ENCODE data around the gene PTCD1. TPM values are rescaled to one million over a fixed set of nuclear protein-coding genes. Genes with fewer than 3 reads are reported as not detected.
"Not testable (repeated sequence)": the region's sequence is repeated elsewhere in the genome, so short reads cannot be mapped to it uniquely, and the experiment has no call there.

The PTCD1 gene
- total RNA-seq, 1 donor from 2014 or later, result 8.1 TPM

DNA sequence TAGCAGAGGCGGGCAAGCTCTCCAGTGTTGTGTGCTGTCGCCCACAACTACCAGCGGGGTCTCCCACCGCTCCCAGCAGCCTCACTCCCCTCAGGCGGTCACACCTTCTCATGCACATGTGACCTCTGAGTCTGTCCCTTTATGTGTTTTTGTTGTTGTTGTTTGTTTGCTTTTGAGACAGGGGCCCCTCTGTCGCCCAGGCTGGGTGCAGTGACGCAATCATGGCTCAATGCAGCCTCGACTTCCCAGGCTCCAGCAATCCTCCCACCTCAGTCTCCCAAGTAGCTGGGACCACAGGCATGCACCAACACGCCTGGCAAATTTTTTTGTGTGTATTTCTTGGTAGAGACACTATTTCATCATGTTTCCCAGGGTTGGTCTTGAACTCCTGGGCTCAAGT, 1.6 kb upstream of the PTCD1 start:
- Mint-ChIP-seq H3K36me3 (ENCODE audit: low read depth) (peaks cover 37% of the 10 kb centered on the region), H3K27me3 (ENCODE audit: low read depth) (no peaks in the 10 kb centered on the region), H3K4me1 (ENCODE audit: low read depth) (peaks cover 24% of the 10 kb centered on the region), H3K9me3 (no peaks in the 10 kb centered on the region), H3K4me3 (ENCODE audit: low read depth) (peak overlapping the region; percentile 99), H3K27ac (no peak overlapping the region)
- intact Hi-C loops (cut with micrococcal nuclease), result no loop called here
- no peak for DNase-seq (ENCODE audit: low spot score)

DNA sequence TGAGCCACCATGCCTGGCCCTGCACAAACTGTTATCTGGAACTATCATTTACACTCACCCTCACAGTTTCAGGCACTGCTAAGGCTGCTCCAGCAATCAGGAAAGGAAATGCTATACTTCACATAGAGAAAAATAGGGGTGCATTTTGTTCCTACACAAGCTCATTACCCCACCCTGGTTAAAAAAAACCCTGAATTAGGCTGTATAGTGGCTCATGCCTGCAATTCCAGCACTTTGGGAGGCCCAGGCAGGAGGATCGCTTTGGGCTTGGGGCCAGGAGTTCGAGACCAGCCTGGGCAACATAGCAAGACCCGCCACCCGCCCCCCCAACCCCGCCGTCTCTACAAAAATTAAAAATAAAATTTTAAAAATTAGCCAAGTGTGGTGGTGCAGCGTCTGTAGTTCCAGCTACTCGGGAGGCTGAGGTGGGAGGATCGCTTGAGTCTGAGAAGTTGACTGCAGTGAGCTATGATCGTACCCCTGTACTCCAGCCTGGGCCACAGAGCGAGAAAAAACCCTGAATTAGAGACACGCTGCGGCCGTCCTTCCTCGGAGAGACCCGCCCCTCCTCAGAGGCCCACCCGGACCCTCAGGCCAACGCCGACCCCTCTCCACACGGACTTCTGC, 539 bp downstream of the PTCD1 start:
- no peak for DNase-seq (ENCODE audit: low spot score)
- Mint-ChIP-seq H3K9me3 (no peaks in the 10 kb centered on the region), H3K4me3 (ENCODE audit: low read depth) (peak overlapping the region; percentile 99), H3K36me3 (ENCODE audit: low read depth) (peaks cover 36% of the 10 kb centered on the region), H3K27me3 (ENCODE audit: low read depth) (no peaks in the 10 kb centered on the region), H3K27ac (peak overlapping the region; percentile 92), H3K4me1 (ENCODE audit: low read depth) (peaks cover 24% of the 10 kb centered on the region)
- intact Hi-C loops (cut with micrococcal nuclease), result loop anchor here (2.0 kb wide), 1 partner anchor 57 kb away; no protein-coding TSS in a partner anchor

DNA sequence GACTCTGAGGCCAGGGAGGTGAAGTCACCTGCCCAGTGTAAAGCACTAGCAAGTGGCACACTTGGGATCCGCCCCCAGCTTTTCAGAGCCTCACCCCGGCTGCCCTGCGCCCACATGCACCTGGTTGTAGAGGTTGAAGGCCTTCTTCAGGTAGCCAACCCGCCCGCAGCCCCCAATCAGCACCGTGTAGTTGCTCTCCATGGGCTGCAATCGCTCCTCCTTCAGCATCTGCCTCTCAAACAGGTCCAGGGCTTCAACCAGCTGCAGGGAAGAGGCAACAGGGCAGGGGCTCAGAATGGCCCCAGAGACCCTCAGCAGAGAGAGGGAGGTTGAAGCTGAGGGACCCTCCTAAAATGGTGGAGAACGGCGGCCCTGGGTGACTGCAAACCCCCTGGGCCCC, 5.4 kb downstream of the PTCD1 start:
- H3K9me3 Mint-ChIP-seq, result no peaks in the 10 kb centered on the region
- intact Hi-C loops (cut with micrococcal nuclease), result no loop called here

DNA sequence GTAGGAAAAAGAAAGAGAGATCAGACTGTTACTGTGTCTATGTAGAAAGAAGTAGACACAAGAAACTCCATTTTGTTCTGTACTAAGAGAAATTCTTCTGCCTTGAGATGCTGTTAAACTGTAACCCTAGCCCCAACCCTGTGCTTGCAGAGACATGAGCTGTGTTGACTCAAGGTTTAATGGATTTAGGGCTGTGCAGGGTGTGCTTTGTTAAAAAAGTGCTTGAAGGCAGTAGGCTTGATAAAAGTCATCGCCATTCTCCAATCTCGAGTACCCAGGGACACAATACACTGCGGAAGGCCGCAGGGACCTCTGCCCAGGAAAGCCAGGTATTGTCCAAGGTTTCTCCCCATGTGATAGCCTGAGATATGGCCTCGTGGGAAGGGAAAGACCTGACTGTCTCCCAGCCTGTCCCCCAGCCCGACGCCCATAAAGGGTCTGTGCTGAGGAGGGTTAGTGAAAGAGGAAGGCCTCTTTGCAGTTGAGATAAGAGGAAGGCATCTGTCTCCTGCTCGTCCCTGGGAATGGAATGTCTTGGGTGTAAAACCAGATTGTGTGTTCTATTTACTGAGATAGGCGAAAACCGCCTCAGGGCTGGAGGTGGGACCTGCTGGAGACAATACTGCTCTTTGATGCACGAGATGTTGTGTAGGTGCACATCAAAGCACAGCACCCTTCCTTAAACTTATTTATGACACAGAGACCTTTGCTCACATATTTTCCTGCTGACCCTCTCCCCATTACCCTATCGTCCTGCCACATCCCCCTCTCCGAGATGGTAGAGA, 6.7 kb downstream of the PTCD1 start:
- peaks cover 38% of the 10 kb centered on the region for H3K36me3 Mint-ChIP-seq (ENCODE audit: low read depth)
- DNase-seq (ENCODE audit: low spot score); H3K4me3 Mint-ChIP-seq (ENCODE audit: low read depth); intact Hi-C loops (cut with micrococcal nuclease); H3K27me3 Mint-ChIP-seq (ENCODE audit: low read depth); H3K4me1 Mint-ChIP-seq (ENCODE audit: low read depth); H3K27ac Mint-ChIP-seq; H3K9me3 Mint-ChIP-seq: not testable (repeated sequence)

More for the DNA sequence above, 5.4 kb downstream of the PTCD1 start:
- Mint-ChIP-seq H3K27ac (no peak overlapping the region), H3K36me3 (ENCODE audit: low read depth) (peaks cover 34% of the 10 kb centered on the region), H3K4me3 (ENCODE audit: low read depth) (no peak overlapping the region), H3K27me3 (ENCODE audit: low read depth) (no peaks in the 10 kb centered on the region), H3K4me1 (ENCODE audit: low read depth) (peaks cover 5% of the 10 kb centered on the region)
- DNase-seq (ENCODE audit: low spot score), result no peak

DNA sequence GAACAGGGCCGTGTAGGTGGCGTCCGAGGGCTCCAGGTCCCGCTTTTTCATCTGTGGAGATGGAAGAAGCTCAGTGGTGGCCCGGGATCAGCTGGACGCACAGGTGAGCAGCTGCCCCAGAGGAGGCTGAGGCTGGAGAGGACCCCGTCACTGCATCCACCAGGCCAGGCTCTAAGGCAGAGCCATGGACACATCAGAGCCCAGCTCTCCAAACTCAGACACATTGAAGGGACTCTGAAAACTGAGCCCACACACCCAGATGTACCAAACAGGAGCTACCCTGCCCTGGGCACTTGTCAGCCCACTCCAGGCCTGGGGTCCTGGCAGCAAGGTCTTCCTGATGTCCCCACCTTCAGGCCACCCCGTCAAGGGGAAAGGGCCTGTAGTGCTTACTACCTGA, 8.8 kb downstream of the PTCD1 start:
- Mint-ChIP-seq H3K9me3 (no peaks in the 10 kb centered on the region), H3K27me3 (ENCODE audit: low read depth) (no peaks in the 10 kb centered on the region), H3K27ac (no peak overlapping the region), H3K36me3 (ENCODE audit: low read depth) (peaks cover 42% of the 10 kb centered on the region), H3K4me3 (ENCODE audit: low read depth) (no peak overlapping the region), H3K4me1 (ENCODE audit: low read depth) (no peaks in the 10 kb centered on the region)
- no peak for DNase-seq (ENCODE audit: low spot score)
- intact Hi-C loops (cut with micrococcal nuclease), result no loop called here

DNA sequence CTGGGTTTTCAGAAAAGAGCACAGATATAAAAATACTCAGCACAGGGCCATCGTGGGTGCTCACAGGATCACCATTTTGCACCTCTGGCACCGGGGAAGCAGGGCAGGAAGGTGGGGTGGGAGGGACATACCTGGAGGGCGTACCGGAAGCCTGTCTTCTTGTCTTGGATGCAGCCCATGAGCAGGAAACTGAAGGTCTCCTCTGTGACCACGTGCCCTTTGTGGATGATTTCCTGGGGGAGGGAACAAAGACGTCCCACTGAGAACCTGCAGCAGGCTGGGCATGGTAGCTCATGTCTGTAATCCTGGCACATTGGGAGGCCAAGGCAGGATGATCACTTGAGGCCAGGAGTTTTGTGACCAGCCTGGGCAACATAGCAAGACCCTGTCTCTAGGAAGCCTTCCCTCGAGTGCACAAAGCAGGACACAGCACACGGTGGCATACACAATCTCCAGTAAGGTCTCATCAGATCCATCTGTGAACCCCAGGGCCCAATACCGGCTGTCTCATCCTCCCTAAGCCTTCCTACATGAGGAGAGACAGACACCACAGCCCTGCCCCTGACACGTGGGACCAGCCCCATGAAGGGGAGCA, 9.5 kb downstream of the PTCD1 start:
- Mint-ChIP-seq H3K27me3 (ENCODE audit: low read depth) (no peaks in the 10 kb centered on the region), H3K4me3 (ENCODE audit: low read depth) (no peak overlapping the region), H3K27ac (no peak overlapping the region), H3K36me3 (ENCODE audit: low read depth) (peaks cover 40% of the 10 kb centered on the region), H3K9me3 (no peaks in the 10 kb centered on the region), H3K4me1 (ENCODE audit: low read depth) (no peaks in the 10 kb centered on the region)
- DNase-seq (ENCODE audit: low spot score), result no peak
- intact Hi-C loops (cut with micrococcal nuclease), result no loop called here

DNA sequence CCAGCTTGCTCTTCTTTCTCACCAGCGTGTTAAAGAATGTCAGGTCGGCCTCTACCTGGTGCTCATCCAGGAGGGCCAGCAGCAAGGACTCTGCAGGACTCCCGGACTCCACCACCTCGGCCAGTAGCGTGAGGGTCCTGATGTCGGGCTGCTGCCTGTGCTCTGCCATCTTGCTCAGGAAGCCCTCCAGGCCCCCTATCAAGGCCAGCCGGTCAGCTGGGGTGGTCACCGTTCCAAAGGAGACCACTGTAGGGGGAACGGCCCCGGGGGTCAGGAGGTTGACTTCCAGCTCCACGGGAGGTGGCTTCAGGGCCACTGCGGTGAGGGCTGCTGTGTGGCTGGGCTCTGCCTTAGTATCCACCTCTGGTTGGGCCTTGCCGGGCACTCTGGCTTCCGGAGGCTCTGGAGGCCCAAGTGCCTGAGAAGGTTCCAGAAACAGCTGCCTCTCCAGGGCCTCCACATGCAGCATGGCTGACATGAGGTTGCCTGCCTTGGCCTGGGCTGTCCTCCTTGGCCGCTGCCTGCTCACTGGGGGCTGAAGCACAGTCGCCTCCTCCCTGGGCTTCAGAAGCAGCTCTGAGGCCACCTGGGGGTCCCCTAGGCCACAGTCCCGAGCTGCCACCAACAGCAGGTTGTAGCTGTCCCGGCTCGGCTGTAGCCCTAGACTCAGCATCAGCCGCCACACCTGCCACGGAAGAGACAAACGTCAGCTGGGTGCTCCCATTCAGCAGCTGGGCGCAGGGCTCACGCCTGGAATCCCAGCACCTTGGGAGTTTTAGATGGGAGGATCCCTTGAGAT, 13.5 kb downstream of the PTCD1 start:
- Mint-ChIP-seq H3K36me3 (ENCODE audit: low read depth) (peaks cover 47% of the 10 kb centered on the region), H3K4me3 (ENCODE audit: low read depth) (no peak overlapping the region), H3K9me3 (no peaks in the 10 kb centered on the region), H3K27me3 (ENCODE audit: low read depth) (no peaks in the 10 kb centered on the region), H3K27ac (no peak overlapping the region), H3K4me1 (ENCODE audit: low read depth) (no peaks in the 10 kb centered on the region)
- DNase-seq (ENCODE audit: low spot score), result no peak
- intact Hi-C loops (cut with micrococcal nuclease), result no loop called here

DNA sequence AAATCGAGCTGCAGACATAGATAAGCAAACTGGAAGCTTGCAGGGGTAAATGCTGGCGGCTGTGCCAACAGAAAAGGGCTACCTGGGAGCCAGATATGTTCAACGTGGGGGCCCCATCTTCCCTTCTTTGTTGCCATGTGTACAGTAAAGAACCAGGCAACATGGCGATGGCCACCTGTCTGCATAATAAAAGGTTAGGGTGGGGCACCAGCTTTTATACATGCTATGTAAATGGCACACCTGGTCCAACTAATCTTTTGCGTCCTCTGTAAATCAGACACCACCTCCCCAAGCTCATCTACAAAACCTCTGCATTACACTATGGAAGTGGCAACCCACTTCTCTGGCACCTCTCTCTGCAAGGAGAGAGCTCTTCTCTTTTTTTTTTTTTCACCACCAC, 16.0 kb downstream of the PTCD1 start:
- Mint-ChIP-seq H3K4me3 (ENCODE audit: low read depth) (no peak overlapping the region), H3K4me1 (ENCODE audit: low read depth) (no peaks in the 10 kb centered on the region), H3K9me3 (no peaks in the 10 kb centered on the region), H3K27me3 (ENCODE audit: low read depth) (no peaks in the 10 kb centered on the region), H3K36me3 (ENCODE audit: low read depth) (peaks cover 58% of the 10 kb centered on the region), H3K27ac (no peak overlapping the region)
- DNase-seq (ENCODE audit: low spot score), result no peak
- intact Hi-C loops (cut with micrococcal nuclease), result no loop called here

DNA sequence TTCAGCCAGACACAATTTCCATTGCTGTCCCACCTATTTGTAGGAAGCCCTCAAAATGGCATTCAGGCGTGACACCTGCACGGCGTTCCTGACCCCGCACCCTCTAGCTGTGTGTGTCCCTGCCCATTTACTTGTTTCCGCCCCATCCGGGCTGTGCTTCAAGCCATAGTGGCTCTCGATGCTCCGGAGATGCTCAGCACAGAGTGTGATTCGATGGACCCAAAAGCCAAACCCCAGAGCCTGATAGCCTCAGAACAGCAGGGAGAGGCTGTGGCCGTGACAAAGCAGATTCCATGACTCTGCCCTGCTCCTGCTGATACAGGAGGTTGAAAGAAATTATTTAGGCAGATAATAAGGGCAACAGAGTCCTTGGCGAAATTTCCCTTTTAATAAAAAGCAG, 16.4 kb downstream of the PTCD1 start:
- intact Hi-C loops (cut with micrococcal nuclease), result no loop called here
- H3K4me3 Mint-ChIP-seq (ENCODE audit: low read depth), result no peak overlapping the region
- no peaks in the 10 kb centered on the region for H3K4me1 Mint-ChIP-seq (ENCODE audit: low read depth)
- peaks cover 63% of the 10 kb centered on the region for H3K36me3 Mint-ChIP-seq (ENCODE audit: low read depth)
- H3K27me3 Mint-ChIP-seq (ENCODE audit: low read depth), result no peaks in the 10 kb centered on the region
- DNase-seq (ENCODE audit: low spot score), result no peak
- H3K27ac Mint-ChIP-seq, result no peak overlapping the region
- H3K9me3 Mint-ChIP-seq, result no peaks in the 10 kb centered on the region

DNA sequence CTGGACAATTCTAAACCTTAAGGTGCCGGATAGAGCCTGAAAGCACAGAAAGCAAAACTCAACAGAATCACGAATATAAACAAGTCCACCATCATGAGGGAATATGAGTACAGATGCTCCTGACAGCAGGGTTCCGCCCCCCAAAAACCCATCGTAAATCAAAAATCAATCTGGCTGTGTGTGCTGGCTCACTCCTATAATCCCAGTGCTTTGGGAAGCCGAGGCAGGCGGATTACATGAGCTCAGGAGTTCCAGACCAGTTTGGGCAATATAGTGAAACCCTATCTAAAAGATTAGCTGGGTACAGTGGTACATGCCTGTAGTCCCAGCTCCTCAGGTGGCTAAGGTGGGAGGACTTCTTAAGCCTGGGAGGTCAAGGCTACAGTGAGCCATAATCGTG, 17.6 kb downstream of the PTCD1 start:
- no peaks in the 10 kb centered on the region for H3K4me1 Mint-ChIP-seq (ENCODE audit: low read depth)
- intact Hi-C loops (cut with micrococcal nuclease), result no loop called here
- peaks cover 72% of the 10 kb centered on the region for H3K36me3 Mint-ChIP-seq (ENCODE audit: low read depth)
- no peak for DNase-seq (ENCODE audit: low spot score)
- H3K4me3 Mint-ChIP-seq (ENCODE audit: low read depth), result no peak overlapping the region
- no peaks in the 10 kb centered on the region for H3K9me3 Mint-ChIP-seq
- no peak overlapping the region for H3K27ac Mint-ChIP-seq
- no peaks in the 10 kb centered on the region for H3K27me3 Mint-ChIP-seq (ENCODE audit: low read depth)

DNA sequence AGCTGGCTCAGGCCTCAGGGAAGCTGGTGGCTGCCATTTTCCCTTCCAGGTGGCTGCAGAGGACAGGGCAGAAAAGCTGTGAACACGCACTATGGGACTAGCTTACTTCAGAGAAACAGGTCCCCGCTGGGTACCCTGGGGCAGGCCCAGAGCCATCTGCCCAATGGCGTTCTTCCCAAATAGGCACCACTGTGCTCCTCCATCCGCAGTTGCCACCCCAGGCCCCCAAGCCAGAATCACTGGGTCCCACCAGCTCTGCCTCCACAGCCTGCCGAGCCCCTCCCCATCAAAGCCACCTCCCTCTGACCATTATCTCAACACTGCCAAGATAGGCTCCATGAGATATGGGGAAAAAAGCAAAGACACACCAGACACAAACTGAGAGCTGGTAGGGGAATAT, 18.4 kb downstream of the PTCD1 start:
- Mint-ChIP-seq H3K27ac (no peak overlapping the region), H3K9me3 (no peaks in the 10 kb centered on the region)
- intact Hi-C loops (cut with micrococcal nuclease), result no loop called here

DNA sequence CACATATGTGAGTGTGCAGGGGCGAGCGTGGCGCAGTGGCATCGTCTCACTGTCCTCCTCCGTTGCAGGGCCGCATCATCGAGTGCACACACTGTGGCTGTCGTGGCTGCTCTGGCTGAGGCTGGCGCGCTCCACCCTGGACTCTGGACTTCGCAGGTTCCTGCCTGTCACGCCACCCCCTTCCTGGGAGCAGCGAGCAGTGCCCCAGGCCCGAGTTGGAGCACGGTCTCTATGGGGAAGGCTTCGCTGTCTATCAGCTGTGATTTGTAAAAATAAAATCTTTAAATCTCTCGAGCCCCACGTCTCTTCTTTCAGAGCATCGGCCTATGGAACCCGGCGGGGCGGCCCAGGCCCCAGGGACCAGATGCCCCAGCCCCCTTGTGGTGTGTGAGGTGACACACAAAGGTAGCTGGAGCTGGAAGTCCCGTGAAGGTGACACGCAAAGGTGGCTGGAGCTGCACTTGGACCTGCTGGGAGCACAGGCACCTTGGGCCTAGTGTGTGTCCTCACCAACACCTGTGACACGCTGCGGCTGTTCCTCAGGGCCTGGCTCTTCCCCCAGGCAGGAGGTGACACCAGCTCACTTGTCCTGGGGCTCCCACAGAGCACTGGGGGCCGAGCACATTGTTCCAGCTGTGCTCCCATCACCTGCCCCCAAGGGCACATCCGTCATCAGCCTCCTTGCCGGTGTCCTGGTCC, 19.1 kb downstream of the PTCD1 start:
- no peaks in the 10 kb centered on the region for H3K9me3 Mint-ChIP-seq
- no peak overlapping the region for H3K27ac Mint-ChIP-seq
- peaks cover 81% of the 10 kb centered on the region for H3K36me3 Mint-ChIP-seq (ENCODE audit: low read depth)

More for the DNA sequence above, 18.4 kb downstream of the PTCD1 start:
- DNase-seq (ENCODE audit: low spot score), result no peak
- H3K27me3 Mint-ChIP-seq (ENCODE audit: low read depth), result no peaks in the 10 kb centered on the region
- H3K36me3 Mint-ChIP-seq (ENCODE audit: low read depth), result peaks cover 73% of the 10 kb centered on the region
- H3K4me3 Mint-ChIP-seq (ENCODE audit: low read depth), result no peak overlapping the region
- no peaks in the 10 kb centered on the region for H3K4me1 Mint-ChIP-seq (ENCODE audit: low read depth)

More for the DNA sequence above, 19.1 kb downstream of the PTCD1 start:
- Mint-ChIP-seq H3K4me3 (ENCODE audit: low read depth) (no peak overlapping the region), H3K27me3 (ENCODE audit: low read depth) (no peaks in the 10 kb centered on the region), H3K4me1 (ENCODE audit: low read depth) (no peaks in the 10 kb centered on the region)
- no peak for DNase-seq (ENCODE audit: low spot score)
- intact Hi-C loops (cut with micrococcal nuclease), result no loop called here

Data from activated T-helper 2 cell treated with anti-CD3 and anti-CD28 coated beads, Interferon-gamma antibody, Interleukin-2, Interleukin-4, amounts not matched to agents 10 μg/mL and 5 μg/mL and 100 μg/mL, durations not matched to agents 14 hours and 24 hours and 36 hours (primary cell).